ENCODE results near the gene SAMD9L. TPM values are rescaled to one million over a fixed set of nuclear protein-coding genes. Genes with fewer than 3 reads are reported as not detected.

Gene SAMD9L
- total and polyA plus RNA-seq, 2 experiments from 2014 or later: not detected

DNA sequence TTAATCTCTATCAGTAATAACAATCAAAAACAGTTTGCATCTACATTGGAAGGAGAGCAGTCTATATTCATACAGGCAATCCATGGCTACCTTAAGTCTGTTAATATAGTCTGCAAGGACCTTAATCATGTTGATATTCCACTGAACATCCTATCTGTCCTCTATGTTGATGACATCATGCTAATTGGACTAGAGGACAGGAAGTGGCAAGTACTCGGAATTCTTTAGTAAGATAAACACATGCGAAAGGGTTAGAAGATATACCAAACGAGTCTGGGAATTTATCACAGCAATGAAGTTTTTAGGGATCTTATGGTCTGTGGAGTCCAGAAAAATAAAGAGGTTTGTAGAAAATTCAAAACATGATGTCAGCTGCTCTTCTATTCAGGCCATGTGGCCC is 11.3 kb upstream of the SAMD9L start:
- Histone ChIP-seq H3K27ac (no peak overlapping the region), H3K36me3 (no peaks in the 10 kb centered on the region), H3K4me3 (no peak overlapping the region), H3K27me3 (no peaks in the 10 kb centered on the region), H3K4me1 (ENCODE audit: low read depth) (no peaks in the 10 kb centered on the region), H3K9me3 (ENCODE audit: low read depth) (no peaks in the 10 kb centered on the region)
- TF ChIP-seq, protein P1, sequence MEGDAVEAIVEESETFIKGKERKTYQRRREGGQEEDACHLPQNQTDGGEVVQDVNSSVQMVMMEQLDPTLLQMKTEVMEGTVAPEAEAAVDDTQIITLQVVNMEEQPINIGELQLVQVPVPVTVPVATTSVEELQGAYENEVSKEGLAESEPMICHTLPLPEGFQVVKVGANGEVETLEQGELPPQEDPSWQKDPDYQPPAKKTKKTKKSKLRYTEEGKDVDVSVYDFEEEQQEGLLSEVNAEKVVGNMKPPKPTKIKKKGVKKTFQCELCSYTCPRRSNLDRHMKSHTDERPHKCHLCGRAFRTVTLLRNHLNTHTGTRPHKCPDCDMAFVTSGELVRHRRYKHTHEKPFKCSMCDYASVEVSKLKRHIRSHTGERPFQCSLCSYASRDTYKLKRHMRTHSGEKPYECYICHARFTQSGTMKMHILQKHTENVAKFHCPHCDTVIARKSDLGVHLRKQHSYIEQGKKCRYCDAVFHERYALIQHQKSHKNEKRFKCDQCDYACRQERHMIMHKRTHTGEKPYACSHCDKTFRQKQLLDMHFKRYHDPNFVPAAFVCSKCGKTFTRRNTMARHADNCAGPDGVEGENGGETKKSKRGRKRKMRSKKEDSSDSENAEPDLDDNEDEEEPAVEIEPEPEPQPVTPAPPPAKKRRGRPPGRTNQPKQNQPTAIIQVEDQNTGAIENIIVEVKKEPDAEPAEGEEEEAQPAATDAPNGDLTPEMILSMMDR (IDR thresholded peaks at IDR 0.05; ENCODE audit: low read depth, low read length): no peak
- DNase-seq (ENCODE audit: low read depth in 1 of 2, low spot score in 1 of 2): peak in 1 of 2 donors; percentile 52

DNA sequence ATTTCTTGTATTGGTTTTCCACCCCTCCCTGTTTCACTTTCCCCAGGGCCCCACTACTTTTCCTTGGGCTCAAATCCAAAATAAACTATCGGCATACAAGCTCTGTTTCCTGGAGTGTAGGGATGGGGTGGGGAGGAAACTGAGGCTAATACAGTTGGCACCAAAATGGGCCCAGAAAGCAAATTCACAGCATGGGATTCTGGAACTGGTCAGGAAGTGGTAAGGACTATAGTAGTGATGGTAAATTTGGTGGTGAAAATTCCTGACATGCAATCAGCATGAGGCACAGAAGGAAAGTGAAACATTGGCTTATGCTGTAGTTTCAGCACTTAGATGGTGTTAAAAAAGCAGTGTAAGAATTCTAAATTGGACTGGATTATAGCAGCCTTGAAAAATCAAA is 8.7 kb upstream of the SAMD9L start:
- Histone ChIP-seq H3K27ac (no peak overlapping the region), H3K9me3 (ENCODE audit: low read depth) (no peaks in the 10 kb centered on the region), H3K27me3 (no peaks in the 10 kb centered on the region), H3K4me3 (no peak overlapping the region), H3K4me1 (ENCODE audit: low read depth) (no peaks in the 10 kb centered on the region), H3K36me3 (no peaks in the 10 kb centered on the region)
- DNase-seq (ENCODE audit: low read depth in 1 of 2, low spot score in 1 of 2): no peak
- TF ChIP-seq, protein P1 (IDR thresholded peaks at IDR 0.05; ENCODE audit: low read depth, low read length): no peak

DNA sequence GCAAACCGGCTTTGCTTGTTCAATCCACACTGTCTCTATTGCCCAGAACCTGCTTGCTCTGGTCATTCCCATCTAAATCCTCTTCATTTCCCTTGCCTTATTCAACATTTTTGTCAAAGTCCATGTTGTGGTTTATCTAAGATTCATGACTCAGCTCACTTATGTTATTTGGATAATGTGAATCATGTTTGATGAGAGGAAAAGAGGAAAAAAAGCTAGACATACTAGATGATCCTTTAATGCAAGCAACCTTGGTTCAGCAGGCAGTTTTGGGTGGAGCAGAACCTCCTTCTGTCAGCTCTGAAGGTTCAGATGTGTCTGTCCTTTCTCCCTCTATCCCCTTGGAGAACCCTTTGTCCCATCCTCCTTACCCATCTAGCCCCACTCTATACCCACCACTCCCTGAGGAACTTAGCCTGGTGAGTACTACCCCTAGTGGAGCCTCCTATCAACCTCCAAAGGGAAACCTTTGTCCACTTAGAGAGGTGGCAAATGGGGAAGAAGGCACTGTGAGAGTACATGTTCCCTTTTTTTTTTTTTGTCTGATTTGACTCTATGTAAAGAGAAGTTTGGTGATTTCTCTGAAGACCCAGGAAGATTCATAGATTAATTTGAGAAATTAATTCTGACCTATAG is 2.1 kb upstream of the SAMD9L start:
- TF ChIP-seq, protein P1 (IDR thresholded peaks at IDR 0.05; ENCODE audit: low read depth, low read length): no peak
- Histone ChIP-seq H3K4me3 (no peak overlapping the region), H3K27me3 (no peaks in the 10 kb centered on the region), H3K36me3 (no peaks in the 10 kb centered on the region), H3K9me3 (ENCODE audit: low read depth) (no peaks in the 10 kb centered on the region), H3K4me1 (ENCODE audit: low read depth) (no peaks in the 10 kb centered on the region), H3K27ac (no peak overlapping the region)
- DNase-seq (ENCODE audit: low read depth in 1 of 2, low spot score in 1 of 2): no peak

DNA sequence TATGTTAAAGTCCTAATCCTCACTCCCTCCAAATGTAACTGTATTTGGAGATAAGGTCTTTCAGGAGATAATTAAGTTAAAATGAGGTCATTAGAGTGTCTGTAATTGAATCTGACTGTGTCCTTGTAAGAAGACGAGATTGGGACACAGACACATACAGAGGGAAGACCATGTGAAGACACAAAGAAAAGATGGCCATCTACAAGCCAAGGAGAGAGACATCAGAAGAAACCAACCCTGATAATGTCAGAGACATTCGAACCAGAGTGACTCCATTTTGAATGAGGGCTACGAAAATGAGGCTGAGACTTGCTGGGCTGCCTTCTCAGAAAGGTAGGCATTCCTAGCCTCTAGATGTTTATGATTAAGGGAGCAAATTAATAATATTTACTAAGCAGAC is 542 bp upstream of the SAMD9L start:
- TF ChIP-seq, protein P1 (IDR thresholded peaks at IDR 0.05; ENCODE audit: low read depth, low read length): no peak
- Histone ChIP-seq H3K27ac (no peak overlapping the region), H3K36me3 (no peaks in the 10 kb centered on the region), H3K9me3 (ENCODE audit: low read depth) (no peaks in the 10 kb centered on the region), H3K4me1 (ENCODE audit: low read depth) (no peaks in the 10 kb centered on the region), H3K4me3 (no peak overlapping the region), H3K27me3 (no peaks in the 10 kb centered on the region)
- DNase-seq (ENCODE audit: low read depth in 1 of 2, low spot score in 1 of 2): no peak

DNA sequence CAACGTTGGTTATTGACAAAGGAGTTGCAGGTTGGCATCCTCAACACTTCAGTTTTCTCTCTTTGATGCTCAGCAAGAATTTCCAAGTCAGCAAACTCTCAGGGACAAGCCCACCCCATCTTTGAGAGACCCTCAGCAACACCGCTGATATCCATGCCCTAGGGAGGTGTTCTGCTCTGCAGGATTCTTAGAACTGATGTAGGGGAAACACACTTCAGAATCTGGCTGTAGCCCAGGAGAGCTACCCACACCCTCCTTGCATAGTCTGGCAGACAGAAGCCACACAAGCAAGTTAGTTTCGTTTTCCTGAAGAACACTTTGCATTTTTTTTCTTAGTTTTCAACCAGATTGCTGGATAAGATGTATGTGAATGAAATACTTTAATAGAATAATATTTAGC is 822 bp downstream of the SAMD9L start:
- TF ChIP-seq, protein P1 (IDR thresholded peaks at IDR 0.05; ENCODE audit: low read depth, low read length): no peak
- Histone ChIP-seq H3K27ac (no peak overlapping the region), H3K4me3 (no peak overlapping the region), H3K4me1 (ENCODE audit: low read depth) (no peaks in the 10 kb centered on the region), H3K36me3 (no peaks in the 10 kb centered on the region), H3K27me3 (no peaks in the 10 kb centered on the region), H3K9me3 (ENCODE audit: low read depth) (no peaks in the 10 kb centered on the region)
- peak in 1 of 2 donors; percentile 68 for DNase-seq (ENCODE audit: low read depth in 1 of 2, low spot score in 1 of 2)
